Astrocyte of the cerebellum (primary cell): ENCODE data around the gene FAM227A.
"Not testable (repeated sequence)": the region's sequence is repeated elsewhere in the genome, so short reads cannot be mapped to it uniquely, and the experiment has no call there.

Experiments used
- DNase-seq: peaks from one replicate; pipeline ENCODE4 v3.0.0-alpha.2; 2011; ENCODE audit warnings: low read depth
- H3K4me3 ChIP-seq: 2 replicates; pipeline ENCODE4 v1.5.1; 2011; ENCODE audit warnings: mild to moderate bottlenecking, low read depth, low read length, moderate library complexity
- CTCF ChIP-seq: IDR thresholded peaks from 2 replicates; pipeline ENCODE4 v1.5.1; 2012; ENCODE audit warnings: low read length, low read depth, moderate library complexity, mild to moderate bottlenecking; ENCODE audit errors: missing control alignments
- in situ Hi-C: cut with HindIII; loops from 2 replicates; pipeline ENCODE4 v1.10.0; 2017; ENCODE audit warnings: low sequenced_read_pairs

FAM227A gene

GRCh38 chr22:38623351-38623750 lies 32.8 kb downstream of the FAM227A start:
- no peak for DNase-seq
- in situ Hi-C loops = no loop called here
- TF ChIP-seq CTCF = no peak

GRCh38 chr22:38618682-38619081 lies 37.5 kb downstream of the FAM227A start:
- H3K4me3 ChIP-seq = no peak overlapping the region
- in situ Hi-C loops = no loop called here
- no peak for DNase-seq
- no peak for TF ChIP-seq CTCF

More at GRCh38 chr22:38623351-38623750, 32.8 kb downstream of the FAM227A start:
- no peak overlapping the region for H3K4me3 ChIP-seq

- no peak overlapping the region for H3K4me3 ChIP-seq
- TF ChIP-seq CTCF = no peak
- in situ Hi-C loops = no loop called here
- DNase-seq = no peak
Measured at GRCh38 chr22:38618258-38618657, 37.9 kb downstream of the FAM227A start.

GRCh38 chr22:38615064-38615405 lies 41.2 kb downstream of the FAM227A start:
- DNase-seq, H3K4me3 ChIP-seq, in situ Hi-C loops: not testable (repeated sequence)

GRCh38 chr22:38614332-38615063 lies 41.7 kb downstream of the FAM227A start:
- DNase-seq = no peak
- H3K4me3 ChIP-seq = no peak overlapping the region
- in situ Hi-C loops = no loop called here
- TF ChIP-seq CTCF = no peak

GRCh38 chr22:38613588-38613987 lies 42.6 kb downstream of the FAM227A start:
- no peak overlapping the region for H3K4me3 ChIP-seq
- in situ Hi-C loops = no loop called here
- no peak for TF ChIP-seq CTCF
- DNase-seq = no peak

- in situ Hi-C loops = no loop called here
- TF ChIP-seq CTCF = no peak
- H3K4me3 ChIP-seq = no peak overlapping the region
- DNase-seq = no peak
Measured at GRCh38 chr22:38612217-38613006, 43.8 kb downstream of the FAM227A start.
